Activated CD4-positive, alpha-beta T cell treated with anti-CD3 and anti-CD28 coated beads, Interleukin-2, amount 50 U/mL, for 4 hours (primary cell): ENCODE data around the gene PDE4B.
A peak's percentile ranks its signal among the peaks of the same experiment; 100 is the strongest.

Source experiments
- DNase-seq, 2 experiments: peaks; one replicate each; pipeline ENCODE4 v3.0.0-alpha.2; 2020

The PDE4B gene

GRCh38 chr1:66323958-66324625 is 531.4 kb downstream of the PDE4B start:
- no peak for DNase-seq

DNA sequence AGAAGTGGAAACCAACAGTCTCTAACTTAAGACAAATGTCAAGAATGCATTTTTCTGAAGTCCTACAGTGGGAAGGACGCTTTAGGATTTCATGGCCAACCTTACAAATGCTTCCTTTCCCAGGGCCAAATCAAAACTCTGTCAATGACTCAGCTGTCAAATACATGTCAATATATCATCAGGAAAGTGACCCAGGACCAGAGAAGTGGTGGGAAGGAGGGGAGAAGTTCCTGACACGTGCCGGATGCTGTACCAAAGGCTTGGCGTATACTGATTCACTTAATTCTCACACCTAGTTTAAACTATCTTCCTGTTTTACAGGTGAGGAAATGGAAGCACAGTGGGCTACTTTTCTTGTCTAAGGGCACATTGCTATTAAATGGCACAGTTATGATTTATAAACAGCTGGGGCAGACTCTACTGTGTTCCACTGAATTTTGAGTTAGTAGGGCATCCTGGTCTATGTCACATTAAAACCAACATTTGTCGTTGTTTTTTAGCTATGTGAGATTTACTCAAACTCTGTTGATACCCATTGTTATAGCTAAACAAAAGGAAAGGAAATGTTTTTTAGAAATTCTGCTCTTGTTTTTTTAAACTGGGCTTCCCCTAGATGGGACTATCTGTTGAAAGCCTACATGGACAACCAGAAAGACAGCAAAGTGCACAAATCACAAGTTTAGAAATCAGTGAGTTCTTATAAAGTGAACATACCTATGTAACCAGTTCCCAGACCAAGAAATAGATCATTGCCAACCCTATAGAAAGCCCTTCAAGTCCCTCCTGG is 533.1 kb downstream of the PDE4B start:
- DNase-seq: no peak

DNA sequence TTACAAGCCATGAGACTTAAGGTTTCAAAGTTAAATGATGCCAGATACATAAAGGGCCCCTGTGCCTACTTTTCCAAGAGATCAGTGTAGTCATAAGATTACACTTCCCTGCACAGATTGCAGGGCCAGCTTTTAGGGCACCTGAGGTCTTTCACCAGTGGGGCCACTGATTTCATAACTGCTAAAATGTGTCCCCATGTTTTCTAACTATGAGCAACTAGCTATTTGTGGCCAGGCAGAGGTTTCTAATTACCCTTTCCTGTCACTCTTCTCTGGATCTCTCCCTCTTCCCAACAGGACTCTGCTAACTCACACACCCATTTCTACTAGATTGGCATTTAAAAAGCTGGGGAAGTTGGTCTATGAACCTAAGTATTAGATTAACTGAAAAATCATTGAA is 534.2 kb downstream of the PDE4B start:
- no peak for DNase-seq

DNA sequence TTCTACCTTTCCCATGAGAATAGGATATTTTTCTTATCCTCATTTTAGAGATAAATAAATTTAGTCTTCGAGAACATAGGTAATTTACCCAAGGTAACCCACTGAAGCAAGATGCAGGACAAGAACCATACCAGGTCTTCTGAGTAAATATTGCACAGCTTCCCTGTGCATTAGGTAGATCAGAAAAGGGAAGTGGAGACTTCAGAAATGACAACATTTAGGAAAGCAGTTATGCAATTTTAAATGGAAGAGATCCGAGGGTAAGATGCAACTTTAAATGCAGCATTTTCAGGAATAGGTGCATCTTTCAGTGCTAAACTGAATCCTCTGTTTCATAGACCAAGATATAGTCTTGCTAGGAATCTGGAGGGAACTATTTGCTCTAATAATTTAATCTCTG is 534.9 kb downstream of the PDE4B start:
- DNase-seq: no peak

DNA sequence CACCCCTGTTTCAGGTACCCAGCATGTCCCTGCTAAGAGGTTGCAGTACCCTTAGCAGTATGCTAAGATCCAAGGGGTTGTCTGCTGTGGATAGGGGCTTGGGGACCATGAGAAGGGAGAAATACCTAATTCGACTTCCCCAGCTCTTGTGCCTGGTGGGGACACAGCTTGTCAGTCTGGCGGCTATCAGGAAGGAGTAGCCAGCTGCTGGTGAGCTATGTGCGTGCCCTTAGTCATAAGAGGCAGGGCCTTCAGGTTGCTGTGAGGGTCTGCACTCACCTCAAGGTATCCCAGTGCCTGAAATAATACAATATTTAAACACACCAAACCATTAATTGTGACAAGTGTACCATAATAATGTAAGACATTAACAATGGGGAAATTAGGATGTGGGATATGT is 536.2 kb downstream of the PDE4B start:
- no peak for DNase-seq

DNA sequence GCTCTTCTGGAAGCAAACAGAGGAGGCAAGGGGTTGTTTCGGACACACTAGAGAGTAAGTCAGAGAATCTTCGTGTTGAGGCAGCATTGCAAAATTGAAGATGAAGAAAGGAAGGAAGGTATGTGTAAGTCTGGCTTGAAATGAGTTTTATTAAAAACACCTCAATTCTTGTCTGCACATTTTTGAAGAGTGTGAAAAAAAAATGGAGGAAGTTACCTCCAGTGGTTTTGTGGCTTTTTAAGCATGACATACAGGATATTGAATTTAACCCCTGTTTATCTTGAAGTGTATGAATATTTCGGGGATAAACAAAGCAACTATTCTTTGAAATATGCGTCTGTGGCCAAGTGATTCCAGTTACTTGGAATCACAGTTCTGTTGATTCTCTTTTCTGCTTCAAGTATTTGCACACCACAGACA is 538.0 kb downstream of the PDE4B start:
- DNase-seq: no peak

DNA sequence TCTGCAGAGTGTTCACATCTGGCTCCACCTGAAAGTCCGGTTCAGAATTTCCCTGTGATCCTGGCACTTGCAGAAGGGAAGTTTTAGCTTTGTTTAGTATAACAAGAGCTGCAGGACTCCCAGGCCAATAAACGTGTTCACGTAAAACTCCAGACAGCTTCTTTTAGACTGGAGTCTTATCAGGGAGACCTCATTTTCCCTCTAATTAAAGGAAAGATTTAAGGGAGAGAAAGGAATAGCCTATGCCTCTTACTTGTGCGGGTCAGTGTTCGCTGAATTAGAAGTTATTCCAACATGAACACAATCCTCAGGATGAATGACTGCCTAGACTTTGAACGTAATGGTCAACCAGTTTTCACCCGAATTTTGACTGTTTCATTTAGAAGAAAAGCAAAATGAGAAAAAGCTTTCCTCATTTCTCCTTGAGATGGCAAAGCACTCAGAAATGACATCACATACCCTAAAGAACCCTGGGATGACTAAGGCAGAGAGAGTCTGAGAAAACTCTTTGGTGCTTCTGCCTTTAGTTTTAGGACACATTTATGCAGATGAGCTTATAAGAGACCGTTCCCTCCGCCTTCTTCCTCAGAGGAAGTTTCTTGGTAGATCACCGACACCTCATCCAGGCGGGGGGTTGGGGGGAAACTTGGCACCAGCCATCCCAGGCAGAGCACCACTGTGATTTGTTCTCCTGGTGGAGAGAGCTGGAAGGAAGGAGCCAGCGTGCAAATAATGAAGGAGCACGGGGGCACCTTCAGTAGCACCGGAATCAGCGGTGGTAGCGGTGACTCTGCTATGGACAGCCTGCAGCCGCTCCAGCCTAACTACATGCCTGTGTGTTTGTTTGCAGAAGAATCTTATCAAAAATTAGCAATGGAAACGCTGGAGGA is 539.2 kb downstream of the PDE4B start:
- peak; percentile 42 to 48 for DNase-seq

- no peak for DNase-seq
Measured at GRCh38 chr1:66332548-66332901, 539.8 kb downstream of the PDE4B start.

GRCh38 chr1:66333466-66334199 is 540.9 kb downstream of the PDE4B start:
- DNase-seq: no peak

DNA sequence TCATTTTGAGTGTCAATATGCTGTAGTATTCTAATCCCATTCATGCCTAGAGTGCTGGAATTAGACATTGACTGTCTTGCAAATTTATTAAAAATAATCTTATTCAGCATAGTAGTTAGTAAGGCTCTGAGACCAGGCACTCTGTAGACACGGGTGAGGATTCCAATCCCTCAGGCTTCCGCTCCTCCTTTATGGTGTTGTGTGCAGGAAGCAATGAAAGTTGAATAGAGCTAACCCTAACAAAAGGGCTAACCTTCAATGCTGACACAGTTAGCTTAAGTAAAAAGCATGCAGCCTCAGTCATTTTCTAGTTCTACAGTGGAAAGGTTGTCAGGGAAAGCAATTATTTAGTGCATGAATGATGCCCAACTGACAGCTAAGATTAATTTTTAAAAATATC is 541.6 kb downstream of the PDE4B start:
- DNase-seq: no peak

- DNase-seq: no peak
Measured at GRCh38 chr1:66335125-66335524, 542.4 kb downstream of the PDE4B start.

DNA sequence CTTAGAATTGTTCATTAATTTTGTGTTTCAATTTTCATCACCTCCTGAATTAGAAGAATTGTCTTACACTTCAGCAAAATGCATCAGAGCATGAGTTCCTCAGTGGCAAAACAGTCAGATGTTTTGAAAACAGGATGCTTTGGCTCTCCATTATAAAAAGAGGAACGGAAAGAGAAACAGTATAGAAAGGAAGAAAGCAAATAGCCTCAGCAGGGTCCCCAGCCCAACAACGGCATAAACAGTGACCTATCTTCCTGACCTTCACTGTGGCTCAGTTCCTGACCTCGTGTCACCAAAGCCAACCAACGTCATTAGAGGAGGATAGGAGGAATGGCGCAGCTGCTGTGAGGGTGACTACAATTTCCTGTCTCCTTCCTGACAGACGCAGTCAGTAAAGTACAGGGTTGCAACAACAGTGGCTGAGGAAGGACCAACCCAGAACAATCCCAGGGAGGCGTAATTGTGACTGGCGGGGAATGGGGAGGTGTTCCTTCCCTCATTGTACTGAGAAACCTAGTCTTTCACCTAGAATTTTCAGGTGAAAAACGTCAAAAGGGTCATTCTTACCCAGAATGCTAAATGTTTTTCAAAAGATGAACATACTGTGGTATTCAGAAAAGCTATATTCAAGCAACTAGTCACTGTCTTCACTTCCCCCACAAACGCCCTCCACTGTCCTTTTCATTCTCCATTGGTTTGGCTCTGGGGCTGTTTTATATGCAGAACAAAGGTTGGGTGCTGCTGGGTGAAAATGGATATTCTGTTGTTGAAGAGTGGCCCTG is 543.4 kb downstream of the PDE4B start:
- DNase-seq: peak; percentile 59 to 64

DNA sequence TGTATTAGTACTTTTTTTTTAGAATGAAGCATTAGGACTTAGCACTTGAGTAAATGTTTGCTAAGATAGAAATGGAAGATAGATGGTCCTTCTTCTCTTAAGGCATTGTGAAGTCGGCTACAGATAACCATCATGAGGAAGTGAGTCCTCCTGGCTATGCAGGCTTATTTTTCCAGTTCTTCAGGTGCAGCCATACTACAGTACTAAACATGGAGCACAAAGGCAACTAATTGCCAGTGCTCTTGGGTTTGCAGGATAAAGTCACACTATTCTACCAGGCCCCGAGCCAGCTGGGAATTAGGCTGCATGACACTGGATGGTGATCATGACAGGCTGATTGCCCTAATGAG is 543.9 kb downstream of the PDE4B start:
- no peak for DNase-seq

GRCh38 chr1:66337249-66337648 is 544.6 kb downstream of the PDE4B start:
- no peak for DNase-seq

- DNase-seq: no peak
Measured at GRCh38 chr1:66339944-66340343, 547.2 kb downstream of the PDE4B start.

- no peak for DNase-seq
Measured at GRCh38 chr1:66341446-66342089, 548.9 kb downstream of the PDE4B start.

- DNase-seq: no peak
Measured at GRCh38 chr1:66342707-66343106, 550.0 kb downstream of the PDE4B start.

- DNase-seq: no peak
Measured at GRCh38 chr1:66343569-66344325, 551.1 kb downstream of the PDE4B start.

- no peak for DNase-seq
Measured at GRCh38 chr1:66346057-66346795, 553.5 kb downstream of the PDE4B start.

DNA sequence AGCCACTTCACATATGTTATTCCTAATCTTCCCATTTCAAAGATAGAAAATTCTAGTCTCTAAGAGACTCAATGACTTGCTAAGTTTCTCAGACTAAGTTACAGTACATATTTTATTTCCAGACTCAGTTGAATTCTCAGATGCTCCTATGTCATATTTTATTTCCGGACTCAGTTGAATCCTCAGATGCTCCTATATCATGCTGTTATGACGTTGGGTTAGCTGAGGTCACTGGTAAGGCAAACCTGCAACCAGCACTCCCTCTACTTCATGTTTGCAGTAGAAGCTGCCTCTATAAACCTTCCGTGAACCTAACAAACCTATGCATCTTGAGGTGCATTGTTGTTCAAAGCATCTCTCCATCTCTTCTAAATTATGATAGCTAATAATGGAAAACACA is 554.2 kb downstream of the PDE4B start:
- DNase-seq: no peak
